EL (cell line): ENCODE data around the gene FAM117B.
"Not testable (repeated sequence)": the region's sequence is repeated elsewhere in the genome, so short reads cannot be mapped to it uniquely, and the experiment has no call there.

Experiments used
- DNase-seq: peaks from one replicate; pipeline ENCODE4 v3.0.0-alpha.2; 2016

FAM117B gene

GRCh38 chr2:202763916-202764315 lies 129.1 kb downstream of the FAM117B start:
- DNase-seq = no peak

GRCh38 chr2:202764991-202765390 lies 130.2 kb downstream of the FAM117B start:
- DNase-seq = no peak

- no peak for DNase-seq
These were observed 130.7 kb downstream of the FAM117B start for GRCh38 chr2:202765436-202765835.

- DNase-seq = no peak
These were observed 133.5 kb downstream of the FAM117B start for GRCh38 chr2:202768273-202768672.

GRCh38 chr2:202769201-202769600 lies 134.4 kb downstream of the FAM117B start:
- DNase-seq = no peak

GRCh38 chr2:202771336-202771735 lies 136.6 kb downstream of the FAM117B start:
- DNase-seq = no peak

- DNase-seq = no peak
These were observed 137.1 kb downstream of the FAM117B start for GRCh38 chr2:202771741-202772460.

GRCh38 chr2:202773301-202773973 lies 138.7 kb downstream of the FAM117B start:
- no peak for DNase-seq

- no peak for DNase-seq
These were observed 139.3 kb downstream of the FAM117B start for GRCh38 chr2:202774104-202774503.

- no peak for DNase-seq
These were observed 143.4 kb downstream of the FAM117B start for GRCh38 chr2:202778217-202778616.

GRCh38 chr2:202780514-202781021 lies 145.8 kb downstream of the FAM117B start:
- DNase-seq = peak; percentile 69

- no peak for DNase-seq
These were observed 148.3 kb downstream of the FAM117B start for GRCh38 chr2:202782940-202783558.

- DNase-seq = no peak
These were observed 152.1 kb downstream of the FAM117B start for GRCh38 chr2:202786842-202787241.

- peak; percentile 8 for DNase-seq
These were observed 155.9 kb downstream of the FAM117B start for GRCh38 chr2:202790676-202791075.

- DNase-seq = no peak
These were observed 163.2 kb downstream of the FAM117B start for GRCh38 chr2:202797944-202798343.

- DNase-seq = not testable (repeated sequence)
These were observed 171.1 kb downstream of the FAM117B start for GRCh38 chr2:202805911-202806310.

- DNase-seq = peak; percentile 81
These were observed 172.8 kb downstream of the FAM117B start for GRCh38 chr2:202807431-202808138.

- no peak for DNase-seq
These were observed 174.0 kb downstream of the FAM117B start for GRCh38 chr2:202808754-202809153.

- no peak for DNase-seq
These were observed 178.6 kb downstream of the FAM117B start for GRCh38 chr2:202813387-202813786.

GRCh38 chr2:202814226-202814625 lies 179.5 kb downstream of the FAM117B start:
- no peak for DNase-seq

- peak; percentile 6 for DNase-seq
These were observed 181.0 kb downstream of the FAM117B start for GRCh38 chr2:202815548-202816360.

GRCh38 chr2:202817771-202818170 lies 183.0 kb downstream of the FAM117B start:
- no peak for DNase-seq
